Left lung (tissue), 10 donors: ENCODE results near the gene CDC34. TPM values are rescaled to one million over a fixed set of nuclear protein-coding genes. Genes with fewer than 3 reads are reported as not detected.

Experiments
- ATAC-seq: fragments of 200-7000 bp; cut with Tn5 transposase; one replicate; pipeline ENCODE4 v1.9.1; 2020; ENCODE audit warnings: moderate library complexity
- DNase-seq, 4 donors: peaks; one replicate each; pipeline ENCODE4 v3.0.0-alpha.2; 2013 to 2020
- H3K27ac ChIP-seq, 2 donors: fragments of 200-600 bp; sonication (generic) in 1 of 2; one replicate each; pipeline versions ENCODE4 v1.5.0 to v1.8.0; 2020 to 2021
- H3K27me3 ChIP-seq, 2 donors: fragments of 200-600 bp; sonication (generic) in 1 of 2; one replicate each; pipeline versions ENCODE4 v1.5.0 to v1.8.0; 2020 to 2021
- H3K36me3 ChIP-seq, 2 donors: fragments of 200-600 bp; sonication (generic) in 1 of 2; one replicate each; pipeline versions ENCODE4 v1.5.0 to v1.8.0; 2020 to 2021
- H3K4me1 ChIP-seq, 2 donors: fragments of 200-600 bp; one replicate each; pipeline ENCODE4 v1.8.0; 2021
- H3K4me3 ChIP-seq, 2 donors: fragments of 200-600 bp; sonication (generic) in 1 of 2; one replicate each; pipeline versions ENCODE4 v1.5.0 to v1.8.0; 2020 to 2021; ENCODE audit warnings: mild to moderate bottlenecking in 1 of 2
- H3K9me3 ChIP-seq, 2 donors: fragments of 200-600 bp; sonication (generic) in 1 of 2; one replicate each; pipeline versions ENCODE4 v1.5.0 to v1.8.0; 2020 to 2021
- intact Hi-C, 2 donors: fragments of 100-400 bp; cut with DNase I; formaldehyde crosslinking; loops; one replicate each; pipeline versions ENCODE4 v1.11.2 to v1.14.2; 2022
- polyA plus RNA-seq, 6 donors: library from polyadenylated mRNA; unstranded; fragments of 120-200 nt; gene quantifications; one replicate each; pipeline ENCODE4 v1.2.1, GENCODE V29; 2013; ENCODE audit not compliant: insufficient read length in 6 of 6
- total RNA-seq, 2 donors: library from RNA; stranded (reverse); fragmentation: NEBNext Ultra II Directional; extraction: Animal tissue kit (Norgen Biotek cat#: 25700); gene quantifications; one replicate each; pipeline ENCODE4 v1.2.1, GENCODE V29; 2021
- TF ChIP-seq, protein P1 (sequence below), 2 donors: fragments of 200-600 bp; sonication (generic) in 1 of 2; IDR thresholded peaks; one replicate each; pipeline versions ENCODE4 v1.5.0 to v1.8.0; 2021; ENCODE audit warnings: antibody characterized with exemption in 2 of 2
- donor health status: DM: no; HTN: yes; CAD: no.
- donor health status: DM: no; HTN: no; CAD: no.

The CDC34 gene
- total and polyA plus RNA-seq, 8 donors, result 42.7 to 62.3 (median 55.0) TPM

- no peaks in the 10 kb centered on the region for H3K27me3 ChIP-seq
- H3K4me3 ChIP-seq, result peak overlapping the region; percentile 38 to 95
- H3K36me3 ChIP-seq, result no peaks in the 10 kb centered on the region
- intact Hi-C loops, result no loop called here
- peak in 1 of 4 donors; percentile 59 for DNase-seq
- TF ChIP-seq, protein P1, sequence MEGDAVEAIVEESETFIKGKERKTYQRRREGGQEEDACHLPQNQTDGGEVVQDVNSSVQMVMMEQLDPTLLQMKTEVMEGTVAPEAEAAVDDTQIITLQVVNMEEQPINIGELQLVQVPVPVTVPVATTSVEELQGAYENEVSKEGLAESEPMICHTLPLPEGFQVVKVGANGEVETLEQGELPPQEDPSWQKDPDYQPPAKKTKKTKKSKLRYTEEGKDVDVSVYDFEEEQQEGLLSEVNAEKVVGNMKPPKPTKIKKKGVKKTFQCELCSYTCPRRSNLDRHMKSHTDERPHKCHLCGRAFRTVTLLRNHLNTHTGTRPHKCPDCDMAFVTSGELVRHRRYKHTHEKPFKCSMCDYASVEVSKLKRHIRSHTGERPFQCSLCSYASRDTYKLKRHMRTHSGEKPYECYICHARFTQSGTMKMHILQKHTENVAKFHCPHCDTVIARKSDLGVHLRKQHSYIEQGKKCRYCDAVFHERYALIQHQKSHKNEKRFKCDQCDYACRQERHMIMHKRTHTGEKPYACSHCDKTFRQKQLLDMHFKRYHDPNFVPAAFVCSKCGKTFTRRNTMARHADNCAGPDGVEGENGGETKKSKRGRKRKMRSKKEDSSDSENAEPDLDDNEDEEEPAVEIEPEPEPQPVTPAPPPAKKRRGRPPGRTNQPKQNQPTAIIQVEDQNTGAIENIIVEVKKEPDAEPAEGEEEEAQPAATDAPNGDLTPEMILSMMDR (IDR thresholded peaks at IDR 0.05), result no peak
- H3K27ac ChIP-seq, result peak overlapping the region; percentile 91 to 93
- H3K4me1 ChIP-seq, result peaks cover 18 to 46% of the 10 kb centered on the region in 2 donors
- peak; percentile 24 for ATAC-seq
- no peaks in the 10 kb centered on the region for H3K9me3 ChIP-seq
Measured at GRCh38 chr19:571566-571974, 40.0 kb downstream of the CDC34 start.

DNA sequence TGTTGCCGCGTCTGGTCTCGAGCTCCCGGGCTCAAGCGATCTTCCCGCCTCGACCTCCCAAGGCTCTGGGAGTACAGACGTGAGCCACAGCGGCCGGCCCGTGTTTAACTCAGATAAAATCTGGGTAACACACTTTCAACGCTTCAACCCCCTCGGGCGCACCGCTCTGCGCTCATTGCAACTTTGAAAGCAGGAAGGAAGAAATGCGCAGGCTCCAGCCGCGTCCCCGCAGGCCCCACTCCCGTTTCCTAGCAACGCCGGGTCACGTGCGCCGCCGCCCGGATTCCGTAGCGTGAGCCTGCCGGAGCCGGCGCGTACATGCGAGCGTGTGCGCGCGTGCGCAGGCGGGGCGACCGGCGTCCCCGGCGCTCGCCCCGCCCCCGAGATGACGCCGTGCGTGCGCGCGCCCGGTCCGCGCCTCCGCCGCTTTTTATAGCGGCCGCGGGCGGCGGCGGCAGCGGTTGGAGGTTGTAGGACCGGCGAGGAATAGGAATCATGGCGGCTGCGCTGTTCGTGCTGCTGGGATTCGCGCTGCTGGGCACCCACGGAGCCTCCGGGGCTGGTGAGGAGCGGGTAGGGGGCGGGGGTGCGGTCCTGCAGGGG, 40.7 kb downstream of the CDC34 start, which contains the start of gene BSG:
BSG (plus strand) TSS at position 457 of the 603 bp plus-strand sequence; CDS start at position 496, 39 bp downstream.
- peaks cover 0 to 2% of the 10 kb centered on the region in 2 donors for H3K36me3 ChIP-seq
- no peaks in the 10 kb centered on the region for H3K27me3 ChIP-seq
- TF ChIP-seq, protein P1 (IDR thresholded peaks at IDR 0.05), result peak in 1 of 2 donors; percentile 30
- peak; percentile 98 to 100 (median 99) for DNase-seq
- intact Hi-C loops, result no loop called here
- peaks cover 16 to 48% of the 10 kb centered on the region in 2 donors for H3K4me1 ChIP-seq
- peak; percentile 85 for ATAC-seq
- peak within 1 kb of the TSS; percentile 87 to 95 for H3K4me3 ChIP-seq
- H3K9me3 ChIP-seq, result no peaks in the 10 kb centered on the region
- peak within 1 kb of the TSS; percentile 91 to 93 for H3K27ac ChIP-seq

GRCh38 chr19:572743-573518, 41.4 kb downstream of the CDC34 start:
- intact Hi-C loops, result no loop called here
- no peaks in the 10 kb centered on the region for H3K9me3 ChIP-seq
- peak in 3 of 4 donors; percentile 53 to 85 (median 67) for DNase-seq

GRCh38 chr19:573519-573825, 41.9 kb downstream of the CDC34 start:
- intact Hi-C loops, result no loop called here
- peaks cover 0 to 13% of the 10 kb centered on the region in 2 donors for H3K36me3 ChIP-seq
- ATAC-seq, result no peak
- H3K27me3 ChIP-seq, result no peaks in the 10 kb centered on the region
- no peaks in the 10 kb centered on the region for H3K9me3 ChIP-seq
- H3K27ac ChIP-seq, result peak overlapping the region in 1 of 2 donors; percentile 73
- TF ChIP-seq, protein P1 (IDR thresholded peaks at IDR 0.05), result no peak
- H3K4me3 ChIP-seq, result peak overlapping the region; percentile 87 to 95
- no peak for DNase-seq
- peaks cover 16 to 48% of the 10 kb centered on the region in 2 donors for H3K4me1 ChIP-seq

More at GRCh38 chr19:572743-573518, 41.4 kb downstream of the CDC34 start:
- TF ChIP-seq, protein P1 (IDR thresholded peaks at IDR 0.05), result no peak
- peak overlapping the region; percentile 73 to 93 for H3K27ac ChIP-seq
- ATAC-seq, result peak; percentile 8
- no peaks in the 10 kb centered on the region for H3K27me3 ChIP-seq
- peaks cover 16 to 48% of the 10 kb centered on the region in 2 donors for H3K4me1 ChIP-seq
- peaks cover 0 to 9% of the 10 kb centered on the region in 2 donors for H3K36me3 ChIP-seq
- peak overlapping the region; percentile 87 to 95 for H3K4me3 ChIP-seq
